HepG2 (cell line): ENCODE data around the gene CFAP99. TPM values are rescaled to one million over a fixed set of nuclear protein-coding genes. Genes with fewer than 3 reads are reported as not detected.
A peak's percentile ranks its signal among the peaks of the same experiment; 100 is the strongest.

Experiments used
- CBX1 ChIP-seq: IDR thresholded peaks from one replicate; pipeline ENCODE4 v1.6.1; 2016; ENCODE audit warnings: antibody characterized with exemption, low read depth
- EEA1 ChIP-seq: sonication (generic); formaldehyde crosslinking; IDR thresholded peaks from 2 replicates; pipeline ENCODE4 v1.5.1; 2020; ENCODE audit warnings: mild to moderate bottlenecking, missing genetic modification reagents, borderline replicate concordance
- FOXO1 ChIP-seq: sonication (generic); formaldehyde crosslinking; IDR thresholded peaks from 2 replicates; pipeline ENCODE4 v1.4.0; 2020; ENCODE audit warnings: missing genetic modification reagents
- MAFK ChIP-seq, 2 experiments: IDR thresholded peaks in 1 of 2; conservative IDR thresholded peaks in 1 of 2; 2 replicates each; pipeline ENCODE4 v1.6.1; 2011; ENCODE audit warnings: improper control_type of control experiment in 2 of 2, low read length in 2 of 2
- MIER2 ChIP-seq: IDR thresholded peaks from 2 replicates; pipeline ENCODE4 v1.6.1; 2016; ENCODE audit warnings: missing biosample characterization, missing genetic modification reagents
- NR2F6 ChIP-seq, 2 experiments: IDR thresholded peaks; 2 replicates each; pipeline ENCODE4 v1.6.1; 2016; ENCODE audit warnings: antibody characterized with exemption in 1 of 2, mild to moderate bottlenecking in 1 of 2
- RARA ChIP-seq: IDR thresholded peaks from 2 replicates; pipeline ENCODE4 v1.6.1; 2016; ENCODE audit warnings: missing genetic modification reagents, missing compliant biosample characterization
- RCOR2 ChIP-seq: IDR thresholded peaks from 2 replicates; pipeline ENCODE4 v1.6.1; 2016; ENCODE audit warnings: missing biosample characterization, missing genetic modification reagents
- SMARCE1 ChIP-seq: fragments of 450-650 bp; IDR thresholded peaks from 2 replicates; pipeline ENCODE4 v1.6.1; 2017; ENCODE audit warnings: borderline replicate concordance
- TARDBP ChIP-seq: sonication (generic); formaldehyde crosslinking; IDR thresholded peaks from 2 replicates; pipeline ENCODE4 v1.8.0; 2022; ENCODE audit warnings: mild to moderate bottlenecking, missing genetic modification reagents
- THAP11 ChIP-seq: IDR thresholded peaks from 2 replicates; pipeline ENCODE4 v1.6.1; 2016; ENCODE audit warnings: missing biosample characterization, missing genetic modification reagents
- ZFP41 ChIP-seq: sonication (generic); formaldehyde crosslinking; IDR thresholded peaks from 2 replicates; pipeline ENCODE4 v1.4.0; 2020; ENCODE audit warnings: mild to moderate bottlenecking, missing genetic modification reagents, borderline replicate concordance
- ZNF30 ChIP-seq: sonication (generic); formaldehyde crosslinking; IDR thresholded peaks from 2 replicates; pipeline ENCODE4 v1.5.0; 2020; ENCODE audit warnings: mild to moderate bottlenecking, missing genetic modification reagents
- ZNF780A ChIP-seq: sonication (generic); formaldehyde crosslinking; IDR thresholded peaks from 2 replicates; pipeline ENCODE4 v1.8.0; 2022; ENCODE audit warnings: mild to moderate bottlenecking, missing genetic modification reagents, moderate library complexity
- ZNF850 ChIP-seq: sonication (generic); formaldehyde crosslinking; conservative IDR thresholded peaks from 2 replicates; pipeline ENCODE4 v1.9.0; 2021; ENCODE audit warnings: mild to moderate bottlenecking, missing genetic modification reagents
- ZUFSP ChIP-seq: sonication (generic); formaldehyde crosslinking; IDR thresholded peaks from 2 replicates; pipeline ENCODE4 v1.9.0; 2021; ENCODE audit warnings: missing genetic modification reagents, mild to moderate bottlenecking, borderline replicate concordance
- polyA plus RNA-seq, 8 experiments: library from polyadenylated mRNA; depleted of rRNA in 3 of 8; stranded (reverse) in 7 of 8; unstranded in 1 of 8; fragments of >200 nt; fragmentation: Illumina TruSeq in 4 of 8; extraction: Trizol in 4 of 8; gene quantifications; 2 replicates each; pipeline versions ENCODE4 v1.2.1 to v1.2.3, GENCODE V29; 2011 to 2016; ENCODE audit warnings: low read depth in 4 of 8, missing spikeins in 1 of 8, mixed read lengths in 1 of 8; ENCODE audit not compliant: insufficient read depth in 1 of 8
- total RNA-seq, 5 experiments: library from RNA; depleted of rRNA; stranded (reverse); fragments of >200 nt; fragmentation: Illumina TruSeq; extraction: Trizol; gene quantifications; 2 replicates each; pipeline ENCODE4 v1.2.3, GENCODE V29; 2016; ENCODE audit warnings: low read depth in 1 of 5
- TF ChIP-seq, protein P1 (sequence below): sonication (generic); formaldehyde crosslinking; IDR thresholded peaks from 2 replicates; pipeline ENCODE4 v1.4.0; 2020; ENCODE audit warnings: missing genetic modification reagents, mild to moderate bottlenecking, borderline replicate concordance
- TF ChIP-seq, protein P2 (sequence below): sonication (generic); formaldehyde crosslinking; IDR thresholded peaks from 2 replicates; pipeline ENCODE4 v1.5.0; 2020; ENCODE audit warnings: missing genetic modification reagents

The CFAP99 gene
- total and polyA plus RNA-seq, 2 of the 13 experiments (the other 11 are each of a cell fraction or from before 2014, with no cell fraction given): not detected

DNA sequence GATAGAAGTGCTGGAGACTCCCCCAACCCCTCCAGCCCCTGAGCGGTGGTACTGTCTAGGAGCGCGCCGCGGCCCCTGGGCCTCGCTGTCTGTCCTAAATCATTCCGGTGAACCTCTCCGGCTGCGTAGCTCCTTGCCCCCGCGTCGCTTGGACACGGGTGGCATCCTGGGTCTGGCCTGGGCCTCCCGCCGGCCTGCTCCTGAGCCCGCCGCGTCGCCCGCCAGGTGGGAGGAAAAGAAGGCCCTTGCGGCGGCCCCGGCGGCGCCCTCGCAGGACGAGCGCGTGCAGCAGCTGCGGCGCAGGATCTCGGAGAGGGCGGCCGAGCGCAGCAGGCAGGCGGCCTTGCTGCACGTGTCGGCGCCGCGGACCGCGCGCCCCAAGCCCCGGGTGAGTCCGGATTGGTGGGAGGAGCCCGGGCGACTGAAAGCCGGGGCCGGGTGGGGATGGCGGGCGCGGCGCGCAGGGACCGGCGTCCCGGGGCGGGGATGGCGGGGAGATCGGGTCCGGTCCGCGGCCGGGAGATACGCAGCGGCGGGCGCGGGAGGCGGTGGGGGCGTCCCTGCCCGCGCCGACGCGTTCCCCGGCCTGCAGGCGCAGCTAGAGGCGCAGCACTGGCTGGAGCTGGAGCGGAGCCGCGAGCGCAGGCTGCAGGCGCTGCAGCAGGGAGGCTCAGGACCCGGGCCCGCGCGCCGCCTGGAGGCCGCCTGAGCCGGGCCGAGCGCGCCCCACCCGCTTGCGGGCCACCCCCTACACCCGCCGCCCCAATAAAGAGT is 43.6 kb downstream of the CFAP99 start (continued):
- TF ChIP-seq ZNF780A (CRISPR knock-in tag) (peak; percentile 67; the same call in 1 of the 2 replicates), SMARCE1 (no peak), ZFP41 (CRISPR knock-in tag) (no peak), THAP11 (CRISPR knock-in tag) (peak; percentile 50; the same call in 1 of the 2 replicates), MIER2 (CRISPR knock-in tag) (no peak), CBX1 (no peak), FOXO1 (no peak), MAFK (conservative IDR thresholded peaks at IDR 0.05 in 1 of 2, IDR thresholded peaks at IDR 0.05 in 1 of 2; ENCODE audit: low read length in 2 of 2) (no peak), NR2F6 (IDR thresholded peaks at IDR 0.05) (no peak), NR2F6 (CRISPR knock-in tag; IDR thresholded peaks at IDR 0.05) (no peak), TARDBP (CRISPR knock-in tag) (no peak), RCOR2 (CRISPR knock-in tag) (no peak), ZNF850 (CRISPR knock-in tag) (no peak), EEA1 (CRISPR knock-in tag) (peak; percentile 90; the same call in 1 of the 2 replicates), RARA (CRISPR knock-in tag) (no peak), ZUFSP (CRISPR knock-in tag) (no peak), ZNF30 (CRISPR knock-in tag) (no peak)
- TF ChIP-seq, protein P1, sequence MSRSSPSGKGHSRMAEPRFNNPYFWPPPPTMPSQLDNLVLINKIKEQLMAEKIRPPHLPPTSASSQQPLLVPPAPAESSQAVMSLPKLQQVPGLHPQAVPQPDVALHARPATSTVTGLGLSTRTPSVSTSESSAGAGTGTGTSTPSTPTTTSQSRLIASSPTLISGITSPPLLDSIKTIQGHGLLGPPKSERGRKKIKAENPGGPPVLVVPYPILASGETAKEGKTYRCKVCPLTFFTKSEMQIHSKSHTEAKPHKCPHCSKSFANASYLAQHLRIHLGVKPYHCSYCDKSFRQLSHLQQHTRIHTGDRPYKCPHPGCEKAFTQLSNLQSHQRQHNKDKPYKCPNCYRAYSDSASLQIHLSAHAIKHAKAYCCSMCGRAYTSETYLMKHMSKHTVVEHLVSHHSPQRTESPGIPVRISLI: no peak
- TF ChIP-seq, protein P2, sequence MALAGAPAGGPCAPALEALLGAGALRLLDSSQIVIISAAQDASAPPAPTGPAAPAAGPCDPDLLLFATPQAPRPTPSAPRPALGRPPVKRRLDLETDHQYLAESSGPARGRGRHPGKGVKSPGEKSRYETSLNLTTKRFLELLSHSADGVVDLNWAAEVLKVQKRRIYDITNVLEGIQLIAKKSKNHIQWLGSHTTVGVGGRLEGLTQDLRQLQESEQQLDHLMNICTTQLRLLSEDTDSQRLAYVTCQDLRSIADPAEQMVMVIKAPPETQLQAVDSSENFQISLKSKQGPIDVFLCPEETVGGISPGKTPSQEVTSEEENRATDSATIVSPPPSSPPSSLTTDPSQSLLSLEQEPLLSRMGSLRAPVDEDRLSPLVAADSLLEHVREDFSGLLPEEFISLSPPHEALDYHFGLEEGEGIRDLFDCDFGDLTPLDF (CRISPR knock-in tag): peak; percentile 39; the same call in 1 of the 2 replicates
